GM12878 (cell line): ENCODE measurements around the gene CDRT15. TPM values are rescaled to one million over a fixed set of nuclear protein-coding genes. Genes with fewer than 3 reads are reported as not detected.

ENCODE experiments used
- ATAC-seq: fragments of 200-7000 bp; cut with Tn5 transposase; 3 replicates; pipeline ENCODE4 v1.9.1; 2020; ENCODE audit warnings: mild to moderate bottlenecking, moderate library complexity
- BruUV-seq: library from RNA; stranded (reverse); fragments of 400-500 nt; replicated peaks from 2 replicates; lab custom pipeline; 2021; lab: Mats Ljungman, UMichigan
- CTCF ChIA-PET: fragments of 300-600 bp; sonication (Branson Sonifier 250); formaldehyde crosslinking; extraction: SDS; loops from one replicate; lab custom pipeline; 2021; ENCODE audit warnings: inconsistent platforms; lab: Yijun Ruan, JAX
- POLR2A ChIA-PET: fragments of 350-600 bp; formaldehyde crosslinking; extraction: SDS; loops from one replicate; lab custom pipeline; 2021; ENCODE audit warnings: inconsistent platforms; lab: Charles Lee
- RAD21 ChIA-PET: fragments of 300-600 bp; sonication (Branson Sonifier 250); formaldehyde crosslinking; loops from one replicate; lab custom pipeline; 2023; ENCODE audit warnings: antibody characterized with exemption; ENCODE audit not compliant: unreplicated experiment; lab: Charles Lee
- SMC1A ChIA-PET: fragments of 300-600 bp; sonication (Branson Sonifier 250); formaldehyde crosslinking; loops from one replicate; lab custom pipeline; 2023; ENCODE audit not compliant: unreplicated experiment, uncharacterized antibody; lab: Charles Lee
- DNase-seq: peaks from one replicate; pipeline ENCODE4 v3.0.0-alpha.2; 2011; ENCODE audit warnings: low read depth, low spot score
- FAIRE-seq: peaks from 3 replicates; lab custom pipeline; 2011; peaks lifted over from hg19 to GRCh38; lab: Jason Lieb, UNC
- H2AFZ ChIP-seq: 2 replicates; pipeline ENCODE4 v1.6.0; 2011; ENCODE audit warnings: low read depth, low read length, control low read depth; ENCODE audit not compliant: control insufficient read depth
- H3K27ac ChIP-seq: 2 replicates; pipeline ENCODE4 v1.5.1; 2011; ENCODE audit warnings: control low read depth; ENCODE audit not compliant: control insufficient read depth, insufficient read depth
- H3K27me3 ChIP-seq, 2 experiments: replicated peaks in 1 of 2; 2 replicates each; pipeline versions ENCODE4 v1.6.0 to v1.6.1; 2011; ENCODE audit warnings: low read length in 1 of 2; ENCODE audit not compliant: control insufficient read depth in 2 of 2, insufficient read depth in 2 of 2
- H3K36me3 ChIP-seq, 2 experiments: 2 replicates each; pipeline ENCODE4 v1.5.1; 2011; ENCODE audit warnings: low read length in 1 of 2; ENCODE audit not compliant: control insufficient read depth in 2 of 2, insufficient read depth in 2 of 2
- H3K4me1 ChIP-seq: 2 replicates; pipeline ENCODE4 v1.6.1; 2011; ENCODE audit warnings: mild to moderate bottlenecking, low read length, moderate library complexity, mixed read lengths; ENCODE audit not compliant: control insufficient read depth, insufficient read depth
- H3K4me2 ChIP-seq: 2 replicates; pipeline ENCODE4 v1.6.0; 2011; ENCODE audit warnings: control low read depth; ENCODE audit not compliant: control insufficient read depth, insufficient read depth
- H3K4me3 ChIP-seq: fragments of 200-600 bp; sonication (generic); 2 replicates; pipeline ENCODE4 v1.5.1; 2016
- H3K79me2 ChIP-seq: 2 replicates; pipeline ENCODE4 v1.6.0; 2011; ENCODE audit warnings: low read length; ENCODE audit not compliant: control insufficient read depth, insufficient read depth
- H3K9ac ChIP-seq: 2 replicates; pipeline ENCODE4 v1.8.0; 2011; ENCODE audit warnings: low read length, control low read depth, mixed read lengths; ENCODE audit not compliant: control insufficient read depth, insufficient read depth
- H3K9me3 ChIP-seq: replicated peaks from 3 replicates; pipeline ENCODE4 v1.5.1; 2011; ENCODE audit warnings: mild to moderate bottlenecking, low read length; ENCODE audit not compliant: control insufficient read depth, insufficient read depth
- H4K20me1 ChIP-seq: 2 replicates; pipeline ENCODE4 v1.6.0; 2011; ENCODE audit not compliant: control insufficient read depth, insufficient read depth
- ATF3 ChIP-seq: IDR thresholded peaks from 2 replicates; pipeline ENCODE4 v1.6.1; 2011; ENCODE audit warnings: low read depth, mild to moderate bottlenecking, low read length, moderate library complexity, borderline replicate concordance; ENCODE audit errors: extremely low read depth
- BHLHE40 ChIP-seq, 2 experiments: fragments of 450-650 bp in 1 of 2; IDR thresholded peaks; 2 replicates each; pipeline ENCODE4 v1.6.1; 2011 to 2017; ENCODE audit warnings: low read depth in 2 of 2, borderline replicate concordance in 1 of 2, improper control_type of control experiment in 1 of 2, low read length in 1 of 2, mild to moderate bottlenecking in 1 of 2
- CHD1 ChIP-seq: IDR thresholded peaks from 2 replicates; pipeline ENCODE4 v1.6.1; 2012; ENCODE audit warnings: low read depth, low read length, improper control_type of control experiment
- CHD2 ChIP-seq: IDR thresholded peaks from 2 replicates; pipeline ENCODE4 v1.6.1; 2011; ENCODE audit warnings: low read depth, low read length, improper control_type of control experiment, borderline replicate concordance
- IRF3 ChIP-seq: fragments of 450-650 bp; IDR thresholded peaks from 2 replicates; pipeline ENCODE4 v1.6.1; 2014; ENCODE audit warnings: mild to moderate bottlenecking
- KAT2A ChIP-seq: conservative IDR thresholded peaks from 2 replicates; pipeline ENCODE4 v1.6.1; 2011; ENCODE audit warnings: low read depth, low read length; ENCODE audit not compliant: control insufficient read depth
- MTA2 ChIP-seq: fragments of 450-650 bp; IDR thresholded peaks from 2 replicates; pipeline ENCODE4 v1.6.1; 2016; ENCODE audit warnings: low read depth, mild to moderate bottlenecking, moderate library complexity
- NFYB ChIP-seq: IDR thresholded peaks from 2 replicates; pipeline ENCODE4 v1.6.1; 2011; ENCODE audit warnings: low read depth, mild to moderate bottlenecking, low read length, improper control_type of control experiment, moderate library complexity; ENCODE audit not compliant: insufficient read depth
- NR2F1 ChIP-seq: fragments of 450-650 bp; conservative IDR thresholded peaks from 2 replicates; pipeline ENCODE4 v1.6.1; 2017; ENCODE audit warnings: mild to moderate bottlenecking
- POLR2AphosphoS2 ChIP-seq: IDR thresholded peaks from 2 replicates; pipeline ENCODE4 v1.6.1; 2011; ENCODE audit warnings: low read depth, mild to moderate bottlenecking, low read length, improper control_type of control experiment, moderate library complexity
- RAD51 ChIP-seq: fragments of 450-650 bp; IDR thresholded peaks from 2 replicates; pipeline ENCODE4 v1.6.1; 2016; ENCODE audit warnings: moderate library complexity, mild to moderate bottlenecking, inconsistent platforms
- RUNX3 ChIP-seq: IDR thresholded peaks from 2 replicates; pipeline ENCODE4 v1.6.1; 2012; ENCODE audit warnings: low read length, inconsistent platforms
- SMAD1 ChIP-seq: fragments of 450-650 bp; IDR thresholded peaks from 2 replicates; pipeline ENCODE4 v1.6.1; 2018; ENCODE audit warnings: mild to moderate bottlenecking, low read depth; ENCODE audit not compliant: partially characterized antibody
- TCF3 ChIP-seq: IDR thresholded peaks from 2 replicates; pipeline ENCODE4 v1.6.1; 2012; ENCODE audit warnings: low read depth, mild to moderate bottlenecking, low read length, borderline replicate concordance; ENCODE audit not compliant: insufficient read depth
- YBX1 ChIP-seq: fragments of 450-650 bp; IDR thresholded peaks from 2 replicates; pipeline ENCODE4 v1.6.1; 2016; ENCODE audit warnings: antibody characterized with exemption
- ZBTB33 ChIP-seq: fragments of 450-650 bp; IDR thresholded peaks from 2 replicates; pipeline ENCODE4 v1.6.1; 2017; ENCODE audit warnings: mild to moderate bottlenecking
- ZNF274 ChIP-seq: IDR thresholded peaks from one replicate; pipeline ENCODE4 v1.8.0; 2011; ENCODE audit not compliant: insufficient read length, insufficient read depth
- ZNF622 ChIP-seq: fragments of 450-650 bp; IDR thresholded peaks from 2 replicates; pipeline ENCODE4 v1.6.1; 2017; ENCODE audit warnings: mild to moderate bottlenecking, inconsistent platforms
- ZNF687 ChIP-seq: fragments of 450-650 bp; IDR thresholded peaks from 2 replicates; pipeline ENCODE4 v1.6.1; 2017; ENCODE audit warnings: mild to moderate bottlenecking, moderate library complexity
- ZSCAN29 ChIP-seq: fragments of 450-650 bp; IDR thresholded peaks from 2 replicates; pipeline ENCODE4 v1.6.1; 2017; ENCODE audit warnings: mild to moderate bottlenecking, moderate library complexity
- WGBS: methylation state at CpG from one replicate; pipeline ENCODE4 v1.1.6; 2016; ENCODE audit warnings: low lambda C conversion rate; ENCODE audit not compliant: insufficient replicate concordance, insufficient coverage; ENCODE audit errors: missing lambda C conversion rate; 5-methylcytosine and 5-hydroxymethylcytosine counted together
- in situ Hi-C: fragments of 300-500 bp; cut with MboI; formaldehyde crosslinking; loops from 9 replicates; pipeline ENCODE4 v1.14.3; 2018; ENCODE audit warnings: mixed read lengths
- intact Hi-C: fragments of 100-400 bp; cut with micrococcal nuclease; formaldehyde crosslinking; loops from one replicate; pipeline ENCODE4 v1.14.2; 2022; ENCODE audit not compliant: unreplicated experiment
- polyA plus RNA-seq, 11 experiments: library from polyadenylated mRNA; depleted of rRNA in 4 of 11; unstranded in 6 of 11; stranded (reverse) in 5 of 11; fragments of >200 nt; fragmentation: Nextera tagmentation in 4 of 11; fragmentation: Illumina TruSeq in 1 of 11; extraction: Ambion mirVana in 4 of 11; extraction: Trizol in 1 of 11; gene quantifications; 1 replicate in 1 of 11; 2 replicates in 10 of 11; pipeline versions ENCODE4 v1.2.1 to v1.2.3, GENCODE V29; 2011 to 2016; ENCODE audit warnings: inconsistent platforms in 2 of 11, missing spikeins in 2 of 11, low read depth in 1 of 11
- total RNA-seq, 4 experiments: library from RNA; depleted of rRNA in 3 of 4; stranded (reverse); fragments of >200 nt in 3 of 4; fragmentation: Illumina TruSeq in 1 of 4; extraction: Trizol in 1 of 4; gene quantifications; 2 replicates each; pipeline versions ENCODE4 v1.2.1 to v1.2.3, GENCODE V29; 2013 to 2021

The CDRT15 gene
- total and polyA plus RNA-seq, 10 of the 15 experiments (the other 5 are each of a cell fraction or from before 2014, with no cell fraction given) = 0.29 TPM; not detected in 9

GRCh38 chr17:14245002-14245401, 8.3 kb upstream of the CDRT15 start:
- Histone ChIP-seq H2AFZ (no peak overlapping the region), H3K9me3 (no peaks in the 10 kb centered on the region), H4K20me1 (no peaks in the 10 kb centered on the region), H3K4me2 (no peak overlapping the region), H3K27ac (no peak overlapping the region), H3K27me3 (no peaks in the 10 kb centered on the region), H3K4me1 (no peaks in the 10 kb centered on the region), H3K79me2 (no peaks in the 10 kb centered on the region), H3K9ac (no peak overlapping the region), H3K36me3 (no peaks in the 10 kb centered on the region), H3K4me3 (no peak overlapping the region)
- no peak for ATAC-seq
- FAIRE-seq = no peak
- in situ Hi-C loops = no loop called here
- 33% methylated on average over 1 of the region's 1 CpG for WGBS
- ChIA-PET CTCF (no interaction called here), SMC1A (interaction anchor here (0.6 kb wide), 1 partner anchor 21 kb away, joined by 3 read pairs; no protein-coding TSS in a partner anchor), RAD21 (no interaction called here), POLR2A (no interaction called here)
- BruUV-seq = no TSS peak
- TF ChIP-seq MTA2 (no peak), ATF3 (no peak), SMAD1 (no peak), KAT2A (no peak), POLR2AphosphoS2 (no peak), RUNX3 (no peak), ZNF687 (no peak), ZNF622 (no peak), CHD1 (no peak), ZBTB33 (no peak), IRF3 (no peak), NFYB (no peak), ZSCAN29 (no peak), NR2F1 (no peak), RAD51 (no peak), CHD2 (no peak), BHLHE40 (IDR thresholded peaks at IDR 0.05; ENCODE audit: borderline replicate concordance in 1 of 2, low read depth in 2 of 2, low read length in 1 of 2) (no peak), YBX1 (no peak), ZNF274 (no peak), TCF3 (no peak)
- intact Hi-C loops = no loop called here
- DNase-seq = no peak
